Measurements from ENCODE around the gene TNFRSF19. TPM values are rescaled to one million over a fixed set of nuclear protein-coding genes. Genes with fewer than 3 reads are reported as not detected.
A peak's percentile ranks its signal among the peaks of the same experiment; 100 is the strongest.

The TNFRSF19 gene
- total RNA-seq, 1 donor from 2014 or later, result 1.6 TPM

DNA sequence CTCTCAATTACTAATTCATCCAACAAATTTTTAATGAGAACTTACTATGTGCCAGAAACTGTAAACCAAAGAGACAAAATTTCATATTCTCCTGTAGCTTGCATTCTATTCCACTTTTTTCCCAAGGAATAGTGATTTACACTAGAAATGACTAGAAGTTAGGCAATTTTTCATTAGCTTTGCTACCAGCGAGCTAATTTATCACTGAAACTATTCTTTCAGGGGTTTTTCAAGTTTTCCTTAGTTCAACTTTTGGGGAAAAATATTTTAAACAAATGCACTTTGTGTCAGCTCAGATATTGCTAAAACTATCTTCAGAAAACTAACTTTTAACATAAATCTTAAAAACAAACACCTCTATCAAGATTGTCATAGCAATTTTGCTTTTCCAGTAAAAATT lies 5.4 kb downstream of the TNFRSF19 start:
- Mint-ChIP-seq H3K27me3 (ENCODE audit: unreplicated experiment) (peaks cover 46% of the 10 kb centered on the region), H3K9me3 (ENCODE audit: unreplicated experiment) (no peaks in the 10 kb centered on the region), H3K36me3 (ENCODE audit: unreplicated experiment) (no peaks in the 10 kb centered on the region), H3K4me3 (ENCODE audit: unreplicated experiment) (no peak overlapping the region), H3K4me1 (ENCODE audit: unreplicated experiment) (peaks cover 11% of the 10 kb centered on the region), H3K27ac (ENCODE audit: unreplicated experiment) (no peak overlapping the region)
- DNase-seq (ENCODE audit: extremely low spot score, unreplicated experiment), result no peak
- TF ChIP-seq, protein P1, sequence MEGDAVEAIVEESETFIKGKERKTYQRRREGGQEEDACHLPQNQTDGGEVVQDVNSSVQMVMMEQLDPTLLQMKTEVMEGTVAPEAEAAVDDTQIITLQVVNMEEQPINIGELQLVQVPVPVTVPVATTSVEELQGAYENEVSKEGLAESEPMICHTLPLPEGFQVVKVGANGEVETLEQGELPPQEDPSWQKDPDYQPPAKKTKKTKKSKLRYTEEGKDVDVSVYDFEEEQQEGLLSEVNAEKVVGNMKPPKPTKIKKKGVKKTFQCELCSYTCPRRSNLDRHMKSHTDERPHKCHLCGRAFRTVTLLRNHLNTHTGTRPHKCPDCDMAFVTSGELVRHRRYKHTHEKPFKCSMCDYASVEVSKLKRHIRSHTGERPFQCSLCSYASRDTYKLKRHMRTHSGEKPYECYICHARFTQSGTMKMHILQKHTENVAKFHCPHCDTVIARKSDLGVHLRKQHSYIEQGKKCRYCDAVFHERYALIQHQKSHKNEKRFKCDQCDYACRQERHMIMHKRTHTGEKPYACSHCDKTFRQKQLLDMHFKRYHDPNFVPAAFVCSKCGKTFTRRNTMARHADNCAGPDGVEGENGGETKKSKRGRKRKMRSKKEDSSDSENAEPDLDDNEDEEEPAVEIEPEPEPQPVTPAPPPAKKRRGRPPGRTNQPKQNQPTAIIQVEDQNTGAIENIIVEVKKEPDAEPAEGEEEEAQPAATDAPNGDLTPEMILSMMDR (IDR thresholded peaks at IDR 0.05), result no peak

DNA sequence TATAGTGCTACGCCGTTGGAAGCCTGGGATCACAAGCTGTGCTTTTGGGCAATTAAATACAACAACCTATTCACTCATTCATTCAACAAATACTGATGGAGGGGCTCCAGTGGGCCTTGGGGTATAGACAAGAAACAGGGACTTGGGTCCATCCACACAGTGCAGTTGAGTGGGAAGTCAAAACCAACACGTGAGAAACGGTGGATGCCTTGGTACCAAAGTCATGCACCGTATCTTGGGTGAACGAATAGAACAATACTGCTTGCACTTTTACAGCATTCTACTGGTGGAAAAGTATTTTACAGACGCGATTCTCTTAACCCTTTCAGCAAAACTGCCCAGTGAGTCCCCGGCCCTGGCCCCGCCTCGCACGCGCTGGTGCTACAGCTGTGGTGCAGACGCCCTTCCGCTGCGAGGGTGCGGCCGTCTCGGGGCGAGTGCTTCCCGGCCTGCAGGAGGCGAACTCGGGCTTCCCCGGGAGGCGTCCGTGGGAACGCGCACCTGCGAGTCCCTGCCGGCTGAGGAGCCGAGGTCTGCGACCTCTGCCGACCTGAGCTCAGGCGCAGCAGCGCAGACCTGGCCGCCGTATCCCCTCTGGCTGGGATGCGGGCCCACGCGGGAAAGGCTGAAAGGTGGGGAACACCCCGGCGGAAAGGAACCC lies 8.3 kb downstream of the TNFRSF19 start:
- H3K27me3 Mint-ChIP-seq (ENCODE audit: unreplicated experiment), result peaks cover 32% of the 10 kb centered on the region
- H3K9me3 Mint-ChIP-seq (ENCODE audit: unreplicated experiment), result no peaks in the 10 kb centered on the region
- TF ChIP-seq, protein P1 (IDR thresholded peaks at IDR 0.05), result peak; percentile 87
- H3K4me1 Mint-ChIP-seq (ENCODE audit: unreplicated experiment), result peaks cover 8% of the 10 kb centered on the region
- no peaks in the 10 kb centered on the region for H3K36me3 Mint-ChIP-seq (ENCODE audit: unreplicated experiment)
- DNase-seq (ENCODE audit: extremely low spot score, unreplicated experiment), result peak; percentile 91
- peak overlapping the region; percentile 77 for H3K4me3 Mint-ChIP-seq (ENCODE audit: unreplicated experiment)
- no peak overlapping the region for H3K27ac Mint-ChIP-seq (ENCODE audit: unreplicated experiment)

DNA sequence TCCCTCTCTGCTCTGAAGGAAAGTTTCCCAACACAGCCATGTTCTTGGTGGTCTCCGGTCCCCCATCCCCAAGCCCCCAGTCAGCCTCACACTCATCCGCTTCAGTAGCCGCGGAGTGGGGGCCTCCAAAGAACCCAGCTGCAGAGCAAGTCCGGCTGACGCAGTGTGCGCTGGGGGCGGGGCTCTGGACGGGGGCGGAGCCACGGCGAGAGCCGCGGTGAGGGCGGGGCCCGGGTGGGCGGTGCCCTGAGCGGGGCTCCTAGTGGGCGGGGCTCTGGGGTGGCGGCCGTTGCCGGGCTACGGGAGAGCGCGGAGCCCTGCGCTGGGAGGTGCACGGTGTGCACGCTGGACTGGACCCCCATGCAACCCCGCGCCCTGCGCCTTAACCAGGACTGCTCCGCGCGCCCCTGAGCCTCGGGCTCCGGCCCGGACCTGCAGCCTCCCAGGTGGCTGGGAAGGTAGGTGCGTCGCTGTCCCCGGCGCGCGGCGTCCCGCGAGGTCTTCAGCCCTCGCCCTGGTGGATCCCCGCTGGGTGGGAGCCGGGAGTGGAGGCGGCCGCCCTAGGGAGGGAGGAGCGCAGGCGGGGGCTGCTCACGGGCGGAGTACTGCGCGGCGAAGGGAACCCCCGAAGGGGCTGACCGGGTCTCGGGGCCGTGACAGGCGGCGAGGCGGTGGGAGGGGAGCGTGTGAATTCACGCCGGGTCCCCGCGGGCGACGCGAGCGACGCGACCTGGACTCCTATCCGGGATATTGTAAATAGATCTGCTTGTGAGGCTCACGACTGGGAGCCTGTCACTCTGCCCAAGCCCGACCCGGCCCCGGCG lies 9.1 kb downstream of the TNFRSF19 start:
- peaks cover 30% of the 10 kb centered on the region for H3K27me3 Mint-ChIP-seq (ENCODE audit: unreplicated experiment)
- H3K9me3 Mint-ChIP-seq (ENCODE audit: unreplicated experiment), result no peaks in the 10 kb centered on the region
- peak overlapping the region; percentile 41 for H3K27ac Mint-ChIP-seq (ENCODE audit: unreplicated experiment)
- peak overlapping the region; percentile 77 for H3K4me3 Mint-ChIP-seq (ENCODE audit: unreplicated experiment)
- TF ChIP-seq, protein P1 (IDR thresholded peaks at IDR 0.05), result no peak
- DNase-seq (ENCODE audit: extremely low spot score, unreplicated experiment), result peak; percentile 97
- H3K4me1 Mint-ChIP-seq (ENCODE audit: unreplicated experiment), result peaks cover 8% of the 10 kb centered on the region
- no peaks in the 10 kb centered on the region for H3K36me3 Mint-ChIP-seq (ENCODE audit: unreplicated experiment)

DNA sequence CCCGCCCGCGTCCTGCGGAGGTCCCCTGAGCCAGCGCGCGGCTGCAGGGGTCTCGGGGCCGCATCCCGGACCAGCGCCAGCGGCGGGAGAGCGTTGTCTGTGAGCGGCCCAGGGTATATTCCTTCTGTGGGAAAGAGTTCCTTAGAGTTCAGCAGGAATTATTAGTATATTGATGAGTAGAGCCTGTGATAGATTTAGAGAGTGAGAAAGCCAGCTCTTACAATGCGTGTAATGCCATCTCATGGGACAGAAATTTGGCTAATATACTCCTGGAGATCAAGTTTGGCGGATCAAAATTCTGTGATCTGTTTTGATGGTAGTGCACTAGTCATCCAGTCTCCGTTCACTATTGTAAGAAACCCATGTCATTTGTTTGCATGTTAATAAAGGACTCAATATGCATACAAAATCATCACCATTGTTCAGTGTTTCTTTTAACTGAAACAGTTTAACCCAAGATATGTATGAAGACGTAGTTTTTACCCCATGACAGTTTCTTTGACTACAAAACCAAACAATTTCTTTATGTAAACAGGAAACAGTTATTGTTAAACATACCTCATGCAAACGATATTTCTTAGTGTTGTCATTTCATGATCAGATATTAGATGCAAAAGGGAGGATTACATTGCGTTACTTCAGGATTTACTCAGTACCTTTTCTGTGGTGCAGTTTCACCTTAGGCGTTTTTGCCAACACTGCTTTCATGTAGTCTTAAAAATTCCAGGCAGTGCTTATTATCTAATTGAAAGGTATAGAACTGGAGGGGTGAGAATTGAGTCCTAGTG lies 9.9 kb downstream of the TNFRSF19 start:
- TF ChIP-seq, protein P1 (IDR thresholded peaks at IDR 0.05), result no peak
- Mint-ChIP-seq H3K36me3 (ENCODE audit: unreplicated experiment) (no peaks in the 10 kb centered on the region), H3K4me3 (ENCODE audit: unreplicated experiment) (peak overlapping the region; percentile 77), H3K27ac (ENCODE audit: unreplicated experiment) (no peak overlapping the region), H3K9me3 (ENCODE audit: unreplicated experiment) (no peaks in the 10 kb centered on the region), H3K4me1 (ENCODE audit: unreplicated experiment) (peaks cover 8% of the 10 kb centered on the region), H3K27me3 (ENCODE audit: unreplicated experiment) (peaks cover 27% of the 10 kb centered on the region)
- no peak for DNase-seq (ENCODE audit: extremely low spot score, unreplicated experiment)
